ENCODE data around the gene ZBTB5. TPM values are rescaled to one million over a fixed set of nuclear protein-coding genes. Genes with fewer than 3 reads are reported as not detected.

Gene ZBTB5
- total and polyA plus RNA-seq, 2 of the 4 experiments (the other 2 are of a cell fraction) = 6.3 to 9.1 TPM

- H2AFZ ChIP-seq (replicated peaks; ENCODE audit: low read length, poor library complexity) = no peak overlapping the region
- H3K9ac ChIP-seq (ENCODE audit: low read depth, low read length) = no peak overlapping the region
- BruUV-seq (replicated peaks) = no TSS peak
- no peak overlapping the region for H3K4me2 ChIP-seq (ENCODE audit: low read depth, low read length)
- intact Hi-C loops (cut with micrococcal nuclease) (loop anchor here (5.0 kb wide), 1 partner anchor 44 kb away; no protein-coding TSS in a partner anchor), in situ Hi-C loops (cut with MboI; ENCODE audit: low sequenced_read_pairs) (no loop called here), dilution Hi-C loops (cut with HindIII; ENCODE audit: low sequenced_read_pairs, unreplicated experiment) (no loop called here)
- no peaks in the 10 kb centered on the region for H4K20me1 ChIP-seq (ENCODE audit: insufficient read depth, low read length)
- no peak overlapping the region for H3K4me3 ChIP-seq (ENCODE audit: insufficient read depth, low read depth, low read length)
- CTCF ChIA-PET = no interaction called here
- H3K18ac ChIP-seq (ENCODE audit: low read depth, low read length) = no peak overlapping the region
- no peak overlapping the region for H4K91ac ChIP-seq (ENCODE audit: insufficient read depth, low read depth, low read length)
- no peak for ATAC-seq (ENCODE audit: low read depth)
- H3K27me3 ChIP-seq (ENCODE audit: control insufficient read depth, insufficient read depth, low read length) = no peaks in the 10 kb centered on the region
- H4K5ac ChIP-seq (ENCODE audit: low read depth, low read length) = no peak overlapping the region
- no peak overlapping the region for H2BK20ac ChIP-seq (ENCODE audit: low read depth, low read length)
- peaks cover 5% of the 10 kb centered on the region; the same call in 1 of the 2 replicates for H3K4me1 ChIP-seq (ENCODE audit: control insufficient read depth, insufficient read depth, low read length)
- H2AK9ac ChIP-seq (replicated peaks; ENCODE audit: low read depth, low read length, poor library complexity) = no peak overlapping the region
- no peak overlapping the region for H3K14ac ChIP-seq (replicated peaks; ENCODE audit: low read depth, low read length)
- H2BK15ac ChIP-seq (ENCODE audit: low read depth, low read length) = no peak overlapping the region
- no peak overlapping the region for H3K23ac ChIP-seq (ENCODE audit: low read depth, low read length)
- no peak overlapping the region for H2BK5ac ChIP-seq (ENCODE audit: low read depth, low read length, poor library complexity, severe bottlenecking)
- no peak overlapping the region for H2BK120ac ChIP-seq (ENCODE audit: low read depth, low read length)
- H3K9me1 ChIP-seq (ENCODE audit: insufficient read depth, low read length) = peaks cover 3% of the 10 kb centered on the region
- H3K27ac ChIP-seq (ENCODE audit: insufficient read depth, low read length) = no peak overlapping the region
- H4K8ac ChIP-seq (ENCODE audit: low read depth in 2 of 2, low read length in 2 of 2) = no peak overlapping the region
- H3K9me3 ChIP-seq (ENCODE audit: control insufficient read depth, insufficient read depth, low read length) = no peaks in the 10 kb centered on the region
- POLR2A ChIA-PET (ENCODE audit: unreplicated experiment) = no interaction called here
- DNase-seq = no peak
- WGBS, 2 experiments (ENCODE audit: extremely low coverage in 2 of 2, insufficient read length in 1 of 2) = 75% methylated on average over 2 of the region's 9 CpGs; no CpG with 5 or more reads in 1 of the 2 experiments
- peaks cover 0 to 9% of the 10 kb centered on the region in 2 experiments; a peak in 3 of 4 replicates for H3K79me1 ChIP-seq (ENCODE audit: low read depth in 1 of 2, low read length in 2 of 2)
- TF ChIP-seq MAFK (IDR thresholded peaks at IDR 0.05; ENCODE audit: low read depth, low read length) = no peak
- TF ChIP-seq CHD1 (IDR thresholded peaks at IDR 0.05; ENCODE audit: low read depth, low read length) = no peak
- no peak for TF ChIP-seq RFX5 (IDR thresholded peaks at IDR 0.05; ENCODE audit: low read depth, low read length)
- no peak for TF ChIP-seq RCOR1 (IDR thresholded peaks at IDR 0.05; ENCODE audit: insufficient replicate concordance, low read length)
- no peak for TF ChIP-seq NFE2L2 (IDR thresholded peaks at IDR 0.05; ENCODE audit: low read depth, low read length)
- TF ChIP-seq RAD21 (IDR thresholded peaks at IDR 0.05; ENCODE audit: low read length) = no peak
- TF ChIP-seq POLR2A (IDR thresholded peaks at IDR 0.05; ENCODE audit: low read depth, low read length) = no peak
- no peak for TF ChIP-seq BHLHE40 (IDR thresholded peaks at IDR 0.05; ENCODE audit: low read depth, low read length)
- TF ChIP-seq CEBPB (IDR thresholded peaks at IDR 0.05; ENCODE audit: low read depth, low read length) = no peak
- H2AK5ac ChIP-seq (ENCODE audit: low read depth, low read length) = no peak overlapping the region
- H3K36me3 ChIP-seq (ENCODE audit: control insufficient read depth, insufficient read depth, low read length) = no peaks in the 10 kb centered on the region
- H3K4ac ChIP-seq (ENCODE audit: low read depth, low read length) = no peak overlapping the region
- H3K56ac ChIP-seq (ENCODE audit: extremely low read depth, insufficient read depth, low read length) = no peak overlapping the region
Observed at GRCh38 chr9:37417857-37418618, 47.2 kb downstream of the ZBTB5 start.

Measured in IMR-90 (cell line).